A673 (cell line): ENCODE measurements around the gene PPP2R5B. TPM values are rescaled to one million over a fixed set of nuclear protein-coding genes. Genes with fewer than 3 reads are reported as not detected.

ENCODE experiments used
- BruUV-seq: library from RNA; stranded (reverse); fragments of 400-500 nt; replicated peaks from 2 replicates; lab custom pipeline; 2021; lab: Mats Ljungman, UMichigan
- CTCF ChIA-PET: fragments of 300-600 bp; sonication (Branson Sonifier 250); formaldehyde crosslinking; loops from one replicate; lab custom pipeline; 2022; ENCODE audit warnings: antibody characterized with exemption; lab: Charles Lee
- POLR2A ChIA-PET: fragments of 300-600 bp; sonication (Branson Sonifier 250); formaldehyde crosslinking; loops from one replicate; lab custom pipeline; 2022; ENCODE audit warnings: antibody characterized with exemption; ENCODE audit not compliant: low non-redundant PET; lab: Charles Lee
- DNase-seq: peaks from one replicate; pipeline ENCODE4 v3.0.0-alpha.2; 2015; ENCODE audit warnings: low spot score
- H3K27ac ChIP-seq: fragments of 200-600 bp; sonication (generic); 2 replicates; pipeline ENCODE4 v1.5.1; 2016; ENCODE audit warnings: mixed run types, low read depth, mild to moderate bottlenecking, mixed read lengths, antibody characterized with exemption, low read length; ENCODE audit not compliant: poor library complexity, severe bottlenecking
- H3K27me3 ChIP-seq: fragments of 200-600 bp; sonication (generic); replicated peaks from 2 replicates; pipeline ENCODE4 v1.6.1; 2017; ENCODE audit warnings: mixed run types, low read depth, mild to moderate bottlenecking, mixed read lengths, antibody characterized with exemption, low read length; ENCODE audit not compliant: insufficient read depth, poor library complexity
- H3K36me3 ChIP-seq: fragments of 200-600 bp; sonication (generic); 2 replicates; pipeline ENCODE4 v1.6.1; 2016; ENCODE audit warnings: mixed run types, mild to moderate bottlenecking, mixed read lengths, antibody characterized with exemption, low read length; ENCODE audit not compliant: insufficient read depth, poor library complexity, severe bottlenecking
- H3K4me1 ChIP-seq: fragments of 200-600 bp; sonication (generic); 2 replicates; pipeline ENCODE4 v1.6.1; 2017; ENCODE audit warnings: mixed run types, mild to moderate bottlenecking, mixed read lengths, antibody characterized with exemption, low read length; ENCODE audit not compliant: insufficient read depth, poor library complexity, severe bottlenecking
- H3K4me3 ChIP-seq: fragments of 200-600 bp; sonication (generic); 2 replicates; pipeline ENCODE4 v1.5.1; 2016; ENCODE audit warnings: low read depth, mixed run types, mild to moderate bottlenecking, mixed read lengths, low read length; ENCODE audit not compliant: poor library complexity, severe bottlenecking
- H3K9me3 ChIP-seq: fragments of 200-600 bp; sonication (generic); 2 replicates; pipeline ENCODE4 v1.6.1; 2016; ENCODE audit warnings: mixed run types, low read depth, mild to moderate bottlenecking, mixed read lengths, antibody characterized with exemption, low read length; ENCODE audit not compliant: poor library complexity, severe bottlenecking
- EZH2 ChIP-seq: fragments of 200-600 bp; sonication (generic); IDR thresholded peaks from 2 replicates; pipeline ENCODE4 v1.6.1; 2017; ENCODE audit warnings: borderline replicate concordance, low read depth, mild to moderate bottlenecking, mixed read lengths, antibody characterized with exemption, low read length; ENCODE audit not compliant: poor library complexity, severe bottlenecking
- intact Hi-C: fragments of 100-400 bp; cut with micrococcal nuclease; formaldehyde crosslinking; loops from one replicate; pipeline ENCODE4 v1.10.0; 2022; ENCODE audit not compliant: unreplicated experiment
- total RNA-seq: library from RNA; stranded (reverse); gene quantifications from 2 replicates; pipeline ENCODE4 v1.2.3, GENCODE V29; 2021
- TF ChIP-seq, protein P1 (sequence below): fragments of 300-800, 200-600 bp; sonication (generic); conservative IDR thresholded peaks from 2 replicates; pipeline ENCODE4 v1.5.1; 2017; ENCODE audit warnings: low read depth, mild to moderate bottlenecking, antibody characterized with exemption, low read length, moderate library complexity, mixed read lengths

The PPP2R5B gene
- total RNA-seq, 1 experiment from 2014 or later: 16.1 TPM

DNA sequence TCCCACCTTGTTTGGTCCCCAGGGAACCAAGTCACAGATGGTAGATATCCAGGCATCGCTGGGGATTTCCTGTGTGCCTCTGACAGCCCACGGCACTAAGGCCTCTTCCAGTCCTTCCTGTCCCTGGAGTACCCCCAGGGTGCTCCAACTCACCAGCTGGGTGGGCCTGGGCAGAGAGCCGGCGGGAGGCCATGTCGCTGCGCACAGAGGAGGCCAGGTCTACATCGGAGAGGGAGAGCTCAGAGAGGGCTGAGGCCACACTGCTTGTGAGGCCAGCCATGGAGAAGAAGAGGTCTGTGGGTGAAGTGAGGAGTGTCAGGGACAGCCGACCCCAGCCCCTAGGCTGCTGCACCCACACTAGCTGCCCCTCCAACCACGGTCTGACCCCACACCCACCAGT lies 12.8 kb upstream of the PPP2R5B start:
- DNase-seq: no peak
- peaks cover 42% of the 10 kb centered on the region for H3K36me3 ChIP-seq
- ChIA-PET CTCF (no interaction called here), POLR2A (no interaction called here)
- no peaks in the 10 kb centered on the region for H3K9me3 ChIP-seq
- peaks cover 6% of the 10 kb centered on the region for H3K4me1 ChIP-seq
- BruUV-seq: no TSS peak
- intact Hi-C loops: no loop called here
- H3K27me3 ChIP-seq: no peaks in the 10 kb centered on the region
- no peak overlapping the region for H3K4me3 ChIP-seq
- TF ChIP-seq, protein P1, sequence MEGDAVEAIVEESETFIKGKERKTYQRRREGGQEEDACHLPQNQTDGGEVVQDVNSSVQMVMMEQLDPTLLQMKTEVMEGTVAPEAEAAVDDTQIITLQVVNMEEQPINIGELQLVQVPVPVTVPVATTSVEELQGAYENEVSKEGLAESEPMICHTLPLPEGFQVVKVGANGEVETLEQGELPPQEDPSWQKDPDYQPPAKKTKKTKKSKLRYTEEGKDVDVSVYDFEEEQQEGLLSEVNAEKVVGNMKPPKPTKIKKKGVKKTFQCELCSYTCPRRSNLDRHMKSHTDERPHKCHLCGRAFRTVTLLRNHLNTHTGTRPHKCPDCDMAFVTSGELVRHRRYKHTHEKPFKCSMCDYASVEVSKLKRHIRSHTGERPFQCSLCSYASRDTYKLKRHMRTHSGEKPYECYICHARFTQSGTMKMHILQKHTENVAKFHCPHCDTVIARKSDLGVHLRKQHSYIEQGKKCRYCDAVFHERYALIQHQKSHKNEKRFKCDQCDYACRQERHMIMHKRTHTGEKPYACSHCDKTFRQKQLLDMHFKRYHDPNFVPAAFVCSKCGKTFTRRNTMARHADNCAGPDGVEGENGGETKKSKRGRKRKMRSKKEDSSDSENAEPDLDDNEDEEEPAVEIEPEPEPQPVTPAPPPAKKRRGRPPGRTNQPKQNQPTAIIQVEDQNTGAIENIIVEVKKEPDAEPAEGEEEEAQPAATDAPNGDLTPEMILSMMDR: no peak
- TF ChIP-seq EZH2: no peak
- H3K27ac ChIP-seq: no peak overlapping the region

DNA sequence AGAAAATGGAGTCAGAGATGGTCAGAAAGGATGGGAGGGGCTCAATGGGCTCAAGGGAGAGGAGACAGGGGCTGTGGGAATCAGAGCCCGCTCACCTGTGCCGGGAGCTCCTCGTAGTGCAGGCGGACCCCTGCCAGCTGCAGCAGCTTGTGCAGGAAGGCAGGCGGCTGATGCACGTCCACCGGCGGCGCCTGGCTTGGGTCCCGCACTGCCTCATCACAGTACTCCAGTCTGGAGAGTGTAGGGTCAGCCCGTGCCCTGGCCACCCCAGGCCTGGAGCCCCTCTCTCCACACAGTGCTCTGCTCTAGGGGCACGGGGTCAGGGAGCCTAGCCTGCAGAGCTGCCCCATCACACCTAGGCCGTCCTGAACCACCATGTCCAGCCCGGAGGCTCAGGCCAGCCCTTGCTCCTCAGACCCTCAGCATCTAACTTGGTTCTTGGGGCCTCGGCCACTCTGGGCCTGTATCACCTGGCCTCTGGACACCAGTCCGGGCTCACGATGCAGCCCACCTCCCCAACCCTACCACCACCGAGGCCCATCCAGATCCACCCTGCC lies 11.2 kb upstream of the PPP2R5B start:
- no peak for TF ChIP-seq EZH2
- TF ChIP-seq, protein P1: no peak
- Histone ChIP-seq H3K27ac (no peak overlapping the region), H3K36me3 (peaks cover 37% of the 10 kb centered on the region), H3K9me3 (no peaks in the 10 kb centered on the region), H3K27me3 (no peaks in the 10 kb centered on the region), H3K4me3 (no peak overlapping the region), H3K4me1 (peaks cover 6% of the 10 kb centered on the region)
- ChIA-PET CTCF (no interaction called here), POLR2A (no interaction called here)
- intact Hi-C loops: no loop called here
- no peak for DNase-seq
- no TSS peak for BruUV-seq

DNA sequence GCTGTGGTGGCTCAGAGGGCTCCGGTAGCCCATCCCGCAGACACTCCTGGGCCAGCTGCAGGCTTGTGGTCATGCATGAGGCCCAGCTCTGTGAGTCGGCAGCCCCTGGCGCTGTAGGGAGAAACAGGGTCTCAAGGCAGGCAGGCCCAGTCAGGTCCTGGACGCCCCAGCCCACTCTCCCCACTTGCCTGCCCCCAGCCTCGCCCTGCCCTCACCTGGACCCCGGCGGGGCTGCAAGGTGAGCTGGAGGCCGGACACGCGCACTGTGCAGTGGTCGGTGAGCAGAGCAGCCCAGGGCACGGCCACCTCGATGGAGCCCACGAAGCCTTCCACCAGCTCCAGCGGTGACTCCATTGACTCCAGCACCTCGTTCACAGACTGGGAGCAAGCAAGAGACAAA lies 10.4 kb upstream of the PPP2R5B start:
- peaks cover 31% of the 10 kb centered on the region for H3K36me3 ChIP-seq
- intact Hi-C loops: no loop called here
- peaks cover 6% of the 10 kb centered on the region for H3K4me1 ChIP-seq
- no peak overlapping the region for H3K4me3 ChIP-seq
- ChIA-PET CTCF (interaction anchor here (0.6 kb wide), 1 partner anchor 181 kb away, joined by 3 read pairs; no protein-coding TSS in a partner anchor), POLR2A (no interaction called here)
- H3K27me3 ChIP-seq: no peaks in the 10 kb centered on the region
- no peak overlapping the region for H3K27ac ChIP-seq
- BruUV-seq: no TSS peak
- no peak for TF ChIP-seq EZH2
- TF ChIP-seq, protein P1: no peak
- H3K9me3 ChIP-seq: no peaks in the 10 kb centered on the region
- DNase-seq: no peak
